HUDEP-2 (cell line): Measurements from ENCODE around the gene PRRC2B.
"Not testable (repeated sequence)": the region's sequence is repeated elsewhere in the genome, so short reads cannot be mapped to it uniquely, and the experiment has no call there.

Source experiments
- DNase-seq, 76 experiments: peaks; one replicate each; lab custom pipeline; 2025; ENCODE audit not compliant: unreplicated experiment in 76 of 76; lab: John Stamatoyannopoulos, UW

PRRC2B gene

GRCh38 chr9:131467214-131467935, 73.5 kb downstream of the PRRC2B start:
- no peak for DNase-seq

DNA sequence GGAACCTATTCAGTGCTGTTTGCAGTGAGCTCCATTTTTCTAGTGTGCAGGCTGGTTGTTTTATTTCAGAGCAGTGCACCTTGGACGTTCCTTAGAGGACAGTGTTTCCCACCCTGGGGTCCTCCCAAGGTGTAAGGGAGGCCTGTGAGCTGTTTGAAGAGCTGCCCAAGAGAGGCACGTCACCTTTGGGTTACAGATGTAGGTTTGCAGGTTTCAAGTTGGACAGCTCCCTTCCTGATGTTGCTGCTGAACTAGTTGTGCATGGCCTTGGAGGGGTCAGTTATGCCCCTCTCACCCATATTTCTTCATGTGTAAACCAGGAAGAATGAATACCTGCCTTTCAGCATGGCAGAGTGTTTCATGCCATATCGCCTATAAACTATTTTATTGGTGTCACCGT, 74.1 kb downstream of the PRRC2B start:
- DNase-seq, result no peak

- no peak for DNase-seq
These were observed 75.5 kb downstream of the PRRC2B start for GRCh38 chr9:131469356-131469755.

DNA sequence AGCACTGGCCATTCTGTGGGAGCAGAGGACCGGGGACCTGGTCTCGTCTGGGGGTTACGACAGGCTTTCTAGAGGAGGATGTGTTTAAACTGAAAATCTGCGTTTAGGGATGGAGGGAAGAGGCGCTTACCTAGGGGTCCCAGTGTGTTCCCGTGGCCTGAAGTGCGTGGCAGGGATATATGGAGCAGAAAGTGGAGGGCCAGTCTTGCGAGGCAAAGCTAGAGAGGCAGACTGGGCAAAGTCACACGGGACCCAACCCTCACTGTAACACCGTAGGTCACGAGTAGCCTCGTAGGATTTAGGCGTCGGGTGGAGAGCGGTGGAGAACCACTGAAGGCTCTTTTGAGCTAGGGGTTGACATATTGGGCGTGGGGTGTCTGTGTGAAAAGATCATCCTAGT, 76.1 kb downstream of the PRRC2B start:
- DNase-seq, result no peak

DNA sequence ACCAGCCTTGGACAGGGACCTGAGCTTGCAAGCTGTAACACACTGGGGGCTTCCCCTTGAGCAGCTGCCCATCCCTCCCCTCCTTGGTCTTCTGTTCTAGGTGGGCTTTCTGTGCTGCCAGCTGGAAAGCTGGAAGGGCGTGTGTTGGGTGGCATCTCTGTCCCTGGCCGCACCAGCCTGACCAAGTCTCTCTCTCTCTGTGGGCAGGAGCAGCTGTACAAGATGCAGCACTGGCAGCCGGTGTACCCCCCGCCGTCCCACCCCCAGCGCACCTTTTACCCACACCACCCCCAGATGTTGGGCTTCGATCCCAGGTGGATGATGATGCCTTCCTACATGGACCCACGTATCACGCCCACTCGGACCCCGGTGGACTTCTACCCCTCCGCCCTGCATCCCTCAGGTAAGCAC, 76.7 kb downstream of the PRRC2B start:
- DNase-seq, result no peak

DNA sequence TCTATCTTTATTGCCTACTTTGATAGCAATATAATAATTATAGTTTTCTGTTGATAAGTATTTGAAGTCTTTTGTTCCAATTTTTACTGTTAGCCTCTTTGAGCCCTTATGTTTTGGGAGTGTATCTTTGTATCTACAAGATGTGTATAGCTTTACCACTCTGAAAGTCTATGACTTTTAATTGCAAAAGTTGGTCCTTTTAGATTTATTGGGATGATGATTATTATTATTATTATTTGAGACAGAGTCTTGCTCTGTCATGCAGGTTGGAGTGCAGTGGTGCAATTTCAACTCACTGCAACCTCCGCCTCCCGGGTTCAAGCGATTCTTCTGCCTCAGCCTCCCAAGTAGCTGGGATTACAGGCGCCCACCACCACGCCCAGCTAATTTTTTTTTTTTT, 78.2 kb downstream of the PRRC2B start:
- not testable (repeated sequence) for DNase-seq

DNA sequence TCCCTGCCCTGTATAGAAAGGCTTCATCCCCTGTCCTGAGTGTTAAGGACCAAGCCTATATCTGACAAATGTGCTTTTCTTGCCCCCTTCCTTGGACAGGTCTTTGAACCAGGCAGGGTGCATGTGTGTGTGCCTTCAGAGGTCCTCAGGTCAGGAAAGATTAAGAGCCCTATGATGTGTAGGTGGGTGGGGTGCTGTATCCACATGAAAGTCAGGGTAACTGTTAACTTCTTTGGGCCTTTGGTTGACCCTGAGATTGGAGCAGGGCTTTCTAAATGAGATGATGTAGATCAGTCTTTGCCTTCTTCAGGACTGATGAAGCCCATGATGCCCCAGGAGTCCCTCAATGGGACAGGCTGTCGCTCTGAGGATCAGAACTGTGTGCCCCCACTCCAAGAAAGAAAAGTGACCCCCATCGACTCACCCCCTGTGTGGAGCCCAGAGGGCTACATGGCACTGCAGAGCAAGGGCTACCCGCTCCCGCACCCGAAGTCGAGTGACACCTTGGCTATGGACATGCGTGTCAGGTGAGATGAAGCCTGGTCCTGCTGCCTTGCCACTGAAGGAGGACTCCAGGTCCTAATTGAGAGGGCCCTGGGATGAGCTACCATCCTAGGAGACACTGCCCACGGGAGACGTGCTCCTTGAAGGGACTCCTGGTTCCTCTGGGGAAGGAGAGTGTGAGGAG, 79.5 kb downstream of the PRRC2B start:
- no peak for DNase-seq

GRCh38 chr9:131473891-131474290, 80.0 kb downstream of the PRRC2B start:
- DNase-seq, result no peak

- no peak for DNase-seq
These were observed 80.8 kb downstream of the PRRC2B start for GRCh38 chr9:131474711-131475110.

GRCh38 chr9:131475111-131475955, 81.4 kb downstream of the PRRC2B start:
- no peak for DNase-seq

DNA sequence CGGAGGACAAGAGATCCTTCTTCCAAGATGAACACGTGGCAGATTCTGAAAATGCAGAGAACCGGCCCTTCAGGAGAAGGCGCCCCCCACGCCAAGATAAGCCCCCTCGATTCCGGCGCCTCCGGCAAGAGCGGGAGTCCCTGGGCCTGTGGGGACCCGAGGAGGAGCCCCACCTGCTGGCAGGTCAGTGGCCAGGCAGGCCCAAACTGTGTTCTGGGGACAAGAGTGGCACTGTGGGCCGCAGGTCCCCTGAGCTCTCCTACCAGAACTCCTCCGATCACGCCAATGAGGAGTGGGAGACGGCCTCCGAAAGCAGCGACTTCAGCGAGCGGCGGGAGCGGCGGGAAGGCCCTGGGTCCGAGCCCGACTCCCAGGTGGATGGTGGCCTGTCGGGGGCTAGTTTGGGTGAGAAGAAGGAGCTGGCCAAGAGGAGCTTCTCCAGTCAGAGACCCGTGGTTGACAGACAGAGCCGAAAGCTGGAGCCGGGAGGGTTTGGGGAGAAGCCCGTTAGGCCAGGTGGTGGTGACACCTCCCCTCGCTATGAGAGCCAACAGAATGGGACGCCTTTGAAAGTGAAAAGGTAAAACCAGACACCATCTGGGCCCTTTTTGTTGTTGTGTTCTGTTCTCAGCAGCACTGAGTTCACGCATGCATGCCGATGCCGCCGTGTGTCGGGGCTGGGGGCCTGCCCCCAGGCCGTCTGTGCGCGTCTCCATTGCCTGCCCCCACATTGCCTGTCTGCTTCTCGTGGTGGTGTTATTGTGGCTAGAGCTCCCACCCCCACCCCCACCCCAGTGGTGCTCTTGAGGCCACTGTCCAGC, 82.3 kb downstream of the PRRC2B start:
- DNase-seq, result peak in 1 of 76 experiments; percentile 5

GRCh38 chr9:131476777-131477345, 83.0 kb downstream of the PRRC2B start:
- no peak for DNase-seq

DNA sequence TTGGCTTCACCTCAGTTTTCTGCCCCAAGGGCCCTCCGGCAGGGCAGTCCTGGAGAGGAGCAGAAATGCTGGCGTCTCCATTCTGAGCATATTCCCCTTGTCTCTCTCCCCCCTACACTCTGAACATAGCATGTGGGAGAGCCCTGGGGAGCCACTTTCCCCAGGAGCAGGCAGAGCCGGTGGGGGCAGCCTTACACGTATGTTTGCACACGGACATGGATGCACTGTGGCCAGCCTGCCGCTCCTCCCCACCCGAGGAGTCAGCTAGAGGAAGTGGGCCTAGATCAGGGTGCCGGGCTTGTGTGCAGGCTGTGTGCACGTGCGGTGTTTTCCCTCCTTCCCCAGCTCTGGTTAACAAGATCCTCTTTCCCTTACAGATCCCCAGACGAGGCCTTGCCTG, 83.5 kb downstream of the PRRC2B start:
- no peak for DNase-seq

GRCh38 chr9:131477816-131478419, 84.0 kb downstream of the PRRC2B start:
- DNase-seq, result no peak

DNA sequence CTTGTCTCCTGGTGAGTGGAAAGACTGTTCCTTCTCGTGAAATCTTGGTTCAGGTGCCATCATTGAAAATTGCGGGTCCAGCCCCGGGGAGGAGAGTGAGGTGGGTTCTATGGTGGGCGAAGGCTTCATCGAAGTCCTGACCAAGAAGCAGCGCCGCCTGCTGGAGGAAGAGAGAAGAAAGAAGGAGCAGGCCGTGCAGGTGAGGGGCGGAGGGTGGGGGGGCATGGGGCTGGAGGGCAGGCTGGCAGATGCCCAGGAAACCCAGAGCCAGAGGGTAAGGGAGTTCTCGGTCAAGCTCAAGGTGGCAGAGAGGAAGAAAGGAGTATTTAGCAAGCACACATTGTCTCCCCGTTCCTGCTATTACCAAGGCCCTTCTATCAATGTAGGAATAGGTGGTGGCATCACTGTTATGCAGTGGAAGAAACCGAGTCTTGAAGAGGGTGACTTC, 84.6 kb downstream of the PRRC2B start:
- DNase-seq, result peak in 29 of 76 experiments; percentile 2 to 48 (median 13)

DNA sequence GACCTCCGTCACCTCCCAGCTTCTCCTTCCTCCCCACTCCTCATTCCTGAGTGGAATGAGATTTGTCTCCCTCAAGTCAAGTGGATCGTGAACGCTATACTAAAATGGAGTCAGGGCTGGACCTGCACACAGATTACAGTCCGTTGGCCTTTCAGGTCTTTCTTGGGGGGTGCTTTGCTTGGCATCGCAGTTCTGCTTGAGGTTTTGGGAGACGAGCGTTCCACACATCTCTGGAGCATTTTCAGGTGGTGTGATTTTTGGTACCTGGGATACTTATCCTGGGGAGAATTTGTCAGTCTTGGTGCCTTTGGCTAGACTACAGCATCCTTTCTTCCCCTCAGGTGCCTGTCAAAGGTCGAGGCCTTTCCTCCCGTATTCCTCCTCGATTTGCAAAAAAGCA, 85.0 kb downstream of the PRRC2B start:
- DNase-seq, result no peak

DNA sequence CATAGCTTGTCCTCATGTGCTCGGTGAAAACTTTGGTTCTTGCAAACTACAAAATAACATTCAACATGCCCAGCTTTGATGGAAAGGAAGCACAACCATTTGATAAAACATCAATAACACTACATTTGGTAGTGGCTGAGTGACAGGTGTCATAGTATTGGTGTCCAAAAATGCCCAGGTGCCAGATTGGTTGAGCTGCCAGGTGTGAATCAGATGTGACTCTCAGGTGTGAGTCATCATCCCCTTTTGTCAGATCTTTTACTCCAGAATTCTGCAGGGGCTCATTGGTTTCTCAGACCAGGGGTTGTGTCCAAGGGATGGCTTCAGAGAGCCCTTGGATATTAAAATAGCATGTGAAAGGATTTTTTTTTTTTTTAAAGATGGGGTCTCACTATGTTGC, 86.4 kb downstream of the PRRC2B start:
- no peak for DNase-seq

DNA sequence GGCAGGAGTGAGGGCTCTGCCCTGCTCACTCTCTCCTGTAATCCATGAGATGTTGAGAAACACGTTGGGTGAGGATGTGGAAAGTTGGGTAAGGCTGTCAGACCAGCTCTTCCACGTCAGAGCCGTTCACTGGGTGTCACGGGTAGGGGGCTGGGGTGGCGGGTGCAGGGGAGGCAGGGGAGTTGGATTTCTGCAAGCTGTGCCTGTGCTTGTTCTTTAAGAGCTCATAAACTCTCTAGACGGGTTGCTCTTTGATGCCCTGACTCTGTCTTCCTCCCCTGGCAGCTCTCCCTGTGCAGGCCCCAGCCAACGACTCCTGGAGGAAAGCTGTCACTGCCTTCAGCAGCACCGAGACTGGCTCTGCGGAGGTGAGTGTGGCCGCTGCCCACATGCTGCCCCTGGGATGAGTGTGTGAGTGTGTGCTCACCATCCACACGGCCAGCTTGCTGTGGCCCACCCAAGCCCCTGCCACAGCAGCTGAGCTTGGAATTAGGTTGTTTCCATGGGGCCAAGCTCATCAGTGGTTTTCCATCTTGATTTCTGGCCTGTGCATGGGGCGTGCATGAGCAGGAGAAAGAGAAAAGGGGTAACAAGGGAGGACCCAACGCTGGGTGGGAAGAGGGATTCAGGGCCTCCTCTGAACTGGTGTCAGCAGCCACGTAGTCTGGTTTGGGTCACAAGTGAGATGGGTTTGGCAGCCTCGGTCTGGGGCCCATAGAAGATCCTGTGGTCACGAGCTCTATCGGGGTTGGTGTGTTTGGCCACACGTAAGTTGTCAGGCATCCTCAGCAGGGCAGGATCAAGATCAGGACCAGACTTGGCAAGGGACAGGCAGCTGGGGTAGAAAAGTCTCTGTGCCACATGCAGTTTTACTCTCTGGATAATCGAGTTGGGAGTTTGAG, 87.8 kb downstream of the PRRC2B start:
- no peak for DNase-seq
